ENCODE data around the gene GTF2A1L. TPM values are rescaled to one million over a fixed set of nuclear protein-coding genes. Genes with fewer than 3 reads are reported as not detected.

The GTF2A1L gene
- total and polyA plus RNA-seq, 2 experiments from 2014 or later: 0.65 to 0.94 TPM

DNA sequence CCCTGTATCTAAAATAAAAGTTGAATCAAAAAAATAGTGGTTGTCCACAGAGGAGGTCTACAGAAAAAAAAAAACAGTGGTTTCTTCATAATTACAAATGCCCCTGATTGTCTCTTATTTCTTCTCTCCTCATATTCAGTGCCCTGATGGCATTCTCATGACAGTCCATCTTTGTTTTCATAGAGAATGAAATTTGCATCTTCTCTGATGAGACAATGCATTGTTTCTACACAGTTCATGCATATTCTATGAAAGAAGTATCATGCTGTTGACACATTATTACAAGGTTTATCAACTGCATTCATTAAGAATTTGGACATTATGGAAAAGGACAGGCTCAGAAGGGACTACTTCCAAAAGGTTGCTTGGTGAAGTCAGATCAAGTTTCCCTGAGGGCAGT lies 78.3 kb downstream of the GTF2A1L start (continued):
- TF ChIP-seq, protein P1, sequence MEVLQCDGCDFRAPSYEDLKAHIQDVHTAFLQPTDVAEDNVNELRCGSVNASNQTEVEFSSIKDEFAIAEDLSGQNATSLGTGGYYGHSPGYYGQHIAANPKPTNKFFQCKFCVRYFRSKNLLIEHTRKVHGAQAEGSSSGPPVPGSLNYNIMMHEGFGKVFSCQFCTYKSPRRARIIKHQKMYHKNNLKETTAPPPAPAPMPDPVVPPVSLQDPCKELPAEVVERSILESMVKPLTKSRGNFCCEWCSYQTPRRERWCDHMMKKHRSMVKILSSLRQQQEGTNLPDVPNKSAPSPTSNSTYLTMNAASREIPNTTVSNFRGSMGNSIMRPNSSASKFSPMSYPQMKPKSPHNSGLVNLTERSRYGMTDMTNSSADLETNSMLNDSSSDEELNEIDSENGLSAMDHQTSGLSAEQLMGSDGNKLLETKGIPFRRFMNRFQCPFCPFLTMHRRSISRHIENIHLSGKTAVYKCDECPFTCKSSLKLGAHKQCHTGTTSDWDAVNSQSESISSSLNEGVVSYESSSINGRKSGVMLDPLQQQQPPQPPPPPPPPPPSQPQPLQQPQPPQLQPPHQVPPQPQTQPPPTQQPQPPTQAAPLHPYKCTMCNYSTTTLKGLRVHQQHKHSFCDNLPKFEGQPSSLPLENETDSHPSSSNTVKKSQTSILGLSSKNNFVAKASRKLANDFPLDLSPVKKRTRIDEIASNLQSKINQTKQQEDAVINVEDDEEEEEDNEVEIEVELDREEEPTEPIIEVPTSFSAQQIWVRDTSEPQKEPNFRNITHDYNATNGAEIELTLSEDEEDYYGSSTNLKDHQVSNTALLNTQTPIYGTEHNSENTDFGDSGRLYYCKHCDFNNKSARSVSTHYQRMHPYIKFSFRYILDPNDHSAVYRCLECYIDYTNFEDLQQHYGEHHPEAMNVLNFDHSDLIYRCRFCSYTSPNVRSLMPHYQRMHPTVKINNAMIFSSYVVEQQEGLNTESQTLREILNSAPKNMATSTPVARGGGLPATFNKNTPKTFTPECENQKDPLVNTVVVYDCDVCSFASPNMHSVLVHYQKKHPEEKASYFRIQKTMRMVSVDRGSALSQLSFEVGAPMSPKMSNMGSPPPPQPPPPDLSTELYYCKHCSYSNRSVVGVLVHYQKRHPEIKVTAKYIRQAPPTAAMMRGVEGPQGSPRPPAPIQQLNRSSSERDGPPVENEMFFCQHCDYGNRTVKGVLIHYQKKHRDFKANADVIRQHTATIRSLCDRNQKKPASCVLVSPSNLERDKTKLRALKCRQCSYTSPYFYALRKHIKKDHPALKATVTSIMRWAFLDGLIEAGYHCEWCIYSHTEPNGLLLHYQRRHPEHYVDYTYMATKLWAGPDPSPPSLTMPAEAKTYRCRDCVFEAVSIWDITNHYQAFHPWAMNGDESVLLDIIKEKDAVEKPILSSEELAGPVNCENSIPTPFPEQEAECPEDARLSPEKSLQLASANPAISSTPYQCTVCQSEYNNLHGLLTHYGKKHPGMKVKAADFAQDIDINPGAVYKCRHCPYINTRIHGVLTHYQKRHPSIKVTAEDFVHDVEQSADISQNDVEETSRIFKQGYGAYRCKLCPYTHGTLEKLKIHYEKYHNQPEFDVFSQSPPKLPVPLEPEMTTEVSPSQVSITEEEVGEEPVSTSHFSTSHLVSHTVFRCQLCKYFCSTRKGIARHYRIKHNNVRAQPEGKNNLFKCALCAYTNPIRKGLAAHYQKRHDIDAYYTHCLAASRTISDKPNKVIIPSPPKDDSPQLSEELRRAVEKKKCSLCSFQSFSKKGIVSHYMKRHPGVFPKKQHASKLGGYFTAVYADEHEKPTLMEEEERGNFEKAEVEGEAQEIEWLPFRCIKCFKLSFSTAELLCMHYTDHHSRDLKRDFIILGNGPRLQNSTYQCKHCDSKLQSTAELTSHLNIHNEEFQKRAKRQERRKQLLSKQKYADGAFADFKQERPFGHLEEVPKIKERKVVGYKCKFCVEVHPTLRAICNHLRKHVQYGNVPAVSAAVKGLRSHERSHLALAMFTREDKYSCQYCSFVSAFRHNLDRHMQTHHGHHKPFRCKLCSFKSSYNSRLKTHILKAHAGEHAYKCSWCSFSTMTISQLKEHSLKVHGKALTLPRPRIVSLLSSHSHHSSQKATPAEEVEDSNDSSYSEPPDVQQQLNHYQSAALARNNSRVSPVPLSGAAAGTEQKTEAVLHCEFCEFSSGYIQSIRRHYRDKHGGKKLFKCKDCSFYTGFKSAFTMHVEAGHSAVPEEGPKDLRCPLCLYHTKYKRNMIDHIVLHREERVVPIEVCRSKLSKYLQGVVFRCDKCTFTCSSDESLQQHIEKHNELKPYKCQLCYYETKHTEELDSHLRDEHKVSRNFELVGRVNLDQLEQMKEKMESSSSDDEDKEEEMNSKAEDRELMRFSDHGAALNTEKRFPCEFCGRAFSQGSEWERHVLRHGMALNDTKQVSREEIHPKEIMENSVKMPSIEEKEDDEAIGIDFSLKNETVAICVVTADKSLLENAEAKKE (CRISPR knock-in tag; IDR thresholded peaks at IDR 0.05): no peak
- no peak for TF ChIP-seq NANOG (IDR thresholded peaks at IDR 0.05; ENCODE audit: borderline replicate concordance)
- TF ChIP-seq EZH2phosphoT487 (IDR thresholded peaks at IDR 0.05; ENCODE audit: unreplicated experiment): no peak
- no peak for TF ChIP-seq POLR2AphosphoS5 (IDR thresholded peaks at IDR 0.05; ENCODE audit: low read depth)
- no peak for TF ChIP-seq EZH2 (IDR thresholded peaks at IDR 0.05; ENCODE audit: low read depth, unreplicated experiment)
- TF ChIP-seq STAT1 (IDR thresholded peaks at IDR 0.05; ENCODE audit: unreplicated experiment): no peak
- no peak for TF ChIP-seq ZNF114 (CRISPR knock-in tag; IDR thresholded peaks at IDR 0.05)
- TF ChIP-seq, protein P2, sequence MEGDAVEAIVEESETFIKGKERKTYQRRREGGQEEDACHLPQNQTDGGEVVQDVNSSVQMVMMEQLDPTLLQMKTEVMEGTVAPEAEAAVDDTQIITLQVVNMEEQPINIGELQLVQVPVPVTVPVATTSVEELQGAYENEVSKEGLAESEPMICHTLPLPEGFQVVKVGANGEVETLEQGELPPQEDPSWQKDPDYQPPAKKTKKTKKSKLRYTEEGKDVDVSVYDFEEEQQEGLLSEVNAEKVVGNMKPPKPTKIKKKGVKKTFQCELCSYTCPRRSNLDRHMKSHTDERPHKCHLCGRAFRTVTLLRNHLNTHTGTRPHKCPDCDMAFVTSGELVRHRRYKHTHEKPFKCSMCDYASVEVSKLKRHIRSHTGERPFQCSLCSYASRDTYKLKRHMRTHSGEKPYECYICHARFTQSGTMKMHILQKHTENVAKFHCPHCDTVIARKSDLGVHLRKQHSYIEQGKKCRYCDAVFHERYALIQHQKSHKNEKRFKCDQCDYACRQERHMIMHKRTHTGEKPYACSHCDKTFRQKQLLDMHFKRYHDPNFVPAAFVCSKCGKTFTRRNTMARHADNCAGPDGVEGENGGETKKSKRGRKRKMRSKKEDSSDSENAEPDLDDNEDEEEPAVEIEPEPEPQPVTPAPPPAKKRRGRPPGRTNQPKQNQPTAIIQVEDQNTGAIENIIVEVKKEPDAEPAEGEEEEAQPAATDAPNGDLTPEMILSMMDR (conservative IDR thresholded peaks at IDR 0.05; ENCODE audit: low read depth in 2 of 2): no peak
- no peak for TF ChIP-seq ZNF331 (CRISPR knock-in tag; IDR thresholded peaks at IDR 0.05; ENCODE audit: low read depth)

DNA sequence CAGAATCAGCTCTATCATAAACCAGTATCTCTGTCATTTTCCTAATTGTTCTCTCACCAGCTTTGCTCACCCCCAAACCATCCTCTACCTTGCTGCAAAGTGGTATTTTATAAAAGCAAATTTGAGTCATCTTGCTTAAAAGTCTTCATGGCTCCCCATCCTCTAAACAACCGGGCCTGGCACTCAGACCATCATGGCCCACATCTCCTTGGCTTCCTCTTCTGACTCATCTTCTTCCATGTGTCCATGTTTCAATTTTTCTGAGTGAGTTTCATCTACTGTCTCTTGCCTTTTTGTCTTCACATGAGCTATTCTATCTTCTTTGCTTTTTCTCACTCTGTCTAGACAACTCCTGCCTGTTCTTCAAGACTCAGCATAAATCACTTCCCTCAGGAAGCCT lies 79.2 kb downstream of the GTF2A1L start:
- Histone ChIP-seq H3K4me3 (no peak overlapping the region), H3F3A (replicated peaks; ENCODE audit: low read depth) (no peaks in the 10 kb centered on the region), H3K36me3 (ENCODE audit: insufficient read depth) (no peaks in the 10 kb centered on the region), H3K27me3 (ENCODE audit: insufficient read depth) (no peaks in the 10 kb centered on the region), H3K4me2 (no peak overlapping the region), H3K4me1 (ENCODE audit: insufficient read depth) (peaks cover 17% of the 10 kb centered on the region), H3K79me2 (replicated peaks; ENCODE audit: insufficient read depth) (no peaks in the 10 kb centered on the region), H3K27ac (ENCODE audit: low read depth) (no peak overlapping the region), H3K9me2 (ENCODE audit: insufficient read depth) (no peaks in the 10 kb centered on the region), H2AFZ (no peak overlapping the region), H4K20me1 (replicated peaks; ENCODE audit: insufficient read depth) (no peaks in the 10 kb centered on the region)
- ATAC-seq (no peak), DNase-seq (ENCODE audit: low spot score) (no peak)
- Mint-ChIP-seq H3K4me1 (peaks cover 37% of the 10 kb centered on the region), H3K27ac (no peak overlapping the region), H3K9me3 (no peaks in the 10 kb centered on the region; the same call in 2 of the 3 replicates), H3K27me3 (ENCODE audit: insufficient read depth, low read depth, poor library complexity) (no peaks in the 10 kb centered on the region), H3K36me3 (ENCODE audit: low read depth) (no peaks in the 10 kb centered on the region), H3K4me3 (no peak overlapping the region)
- TF ChIP-seq JUNB (IDR thresholded peaks at IDR 0.05; ENCODE audit: unreplicated experiment) (no peak), EZH2phosphoT487 (IDR thresholded peaks at IDR 0.05; ENCODE audit: unreplicated experiment) (no peak)
